ENCODE data around the gene FALEC.

GRCh38 chr1:150555198-150555970 is 39.8 kb downstream of the FALEC start:
- TF ChIP-seq POLR2A (IDR thresholded peaks at IDR 0.05), result no peak
- TF ChIP-seq CTCF (IDR thresholded peaks at IDR 0.05), result no peak
